Measurements from ENCODE around the gene SLC12A1. TPM values are rescaled to one million over a fixed set of nuclear protein-coding genes. Genes with fewer than 3 reads are reported as not detected.

The SLC12A1 gene
- not detected in 2 replicates for total RNA-seq

GRCh38 chr15:48205981-48206380, at the start of gene SLC12A1:
Gene SLC12A1, plus strand, starts transcription at chr15:48206302. Its CDS starts 1,418 bp downstream, at chr15:48207720.

GRCh38 chr15:48177766-48178647, 28.1 kb upstream of the SLC12A1 start, which contains the start of gene MYEF2:
Gene MYEF2, minus strand, starts transcription at chr15:48178295. Its CDS starts 58 bp downstream, at chr15:48178237.

GRCh38 chr15:48191574-48192225, 14.4 kb upstream of the SLC12A1 start, which contains the start of gene CTXN2:
Gene CTXN2, plus strand, starts transcription at chr15:48191665. Its CDS starts 9,636 bp downstream, at chr15:48201301.

GRCh38 chr15:48330855-48331795, 125.0 kb downstream of the SLC12A1 start, which contains the start of gene DUT:
Gene DUT, plus strand, starts transcription at chr15:48331429. Its CDS starts 87 bp downstream, at chr15:48331516.

Other genes with a start within 250 kb of the SLC12A1 start
- gene SLC24A5, start 85.3 kb upstream of the SLC12A1 start, total RNA-seq: not detected in 2 replicates
- 1.7 and 4.5 TPM in 2 replicates for gene MYEF2, start 28.0 kb upstream of the SLC12A1 start, total RNA-seq
- not detected in 2 replicates for gene CTXN2, start 14.6 kb upstream of the SLC12A1 start, total RNA-seq
- gene DUT, start 125.1 kb downstream of the SLC12A1 start, total RNA-seq: 87.8 and 92.7 TPM in 2 replicates

Data from airway epithelial cell (primary cell).